Nephron (organoid): ENCODE data around the gene CDH16.
A peak's percentile ranks its signal among the peaks of the same experiment; 100 is the strongest.

ENCODE experiments used
- H3K27ac Mint-ChIP-seq, 3 experiments: 2 replicates each; pipeline ENCODE4 v1.8.0; 2020; ENCODE audit warnings: mixed read lengths in 3 of 3, mild to moderate bottlenecking in 2 of 3, moderate library complexity in 1 of 3
- H3K27me3 Mint-ChIP-seq: 2 replicates; pipeline ENCODE4 v1.8.0; 2021; ENCODE audit warnings: low read depth, mild to moderate bottlenecking, moderate library complexity, mixed read lengths
- H3K36me3 Mint-ChIP-seq: 2 replicates; pipeline ENCODE4 v1.8.0; 2020; ENCODE audit warnings: low read depth, mixed read lengths
- H3K4me1 Mint-ChIP-seq: 2 replicates; pipeline ENCODE4 v1.8.0; 2020; ENCODE audit warnings: mixed read lengths
- H3K4me3 Mint-ChIP-seq, 3 experiments: 2 replicates each; pipeline ENCODE4 v1.8.0; 2020; ENCODE audit warnings: mild to moderate bottlenecking in 3 of 3, mixed read lengths in 3 of 3, moderate library complexity in 2 of 3
- H3K9me3 Mint-ChIP-seq: 2 replicates; pipeline ENCODE4 v1.8.0; 2020; ENCODE audit warnings: mixed read lengths
- CTCF ChIP-seq, 3 experiments: fragments of 200-600 bp; sonication (generic); IDR thresholded peaks; one replicate each; pipeline ENCODE4 v1.5.0; 2021; ENCODE audit warnings: antibody characterized with exemption in 3 of 3; ENCODE audit not compliant: unreplicated experiment in 3 of 3

The CDH16 gene

GRCh38 chr16:66908116-66908515 lies 10.6 kb downstream of the CDH16 start:
- Mint-ChIP-seq H3K9me3 (no peaks in the 10 kb centered on the region), H3K4me3 (no peak overlapping the region), H3K4me1 (peaks cover 20% of the 10 kb centered on the region), H3K27ac (peak overlapping the region in 1 of 3 experiments; percentile 44), H3K27me3 (peaks cover 13% of the 10 kb centered on the region), H3K36me3 (no peaks in the 10 kb centered on the region)
- no peak for TF ChIP-seq CTCF (IDR thresholded peaks at IDR 0.05; ENCODE audit: unreplicated experiment in 3 of 3)

DNA sequence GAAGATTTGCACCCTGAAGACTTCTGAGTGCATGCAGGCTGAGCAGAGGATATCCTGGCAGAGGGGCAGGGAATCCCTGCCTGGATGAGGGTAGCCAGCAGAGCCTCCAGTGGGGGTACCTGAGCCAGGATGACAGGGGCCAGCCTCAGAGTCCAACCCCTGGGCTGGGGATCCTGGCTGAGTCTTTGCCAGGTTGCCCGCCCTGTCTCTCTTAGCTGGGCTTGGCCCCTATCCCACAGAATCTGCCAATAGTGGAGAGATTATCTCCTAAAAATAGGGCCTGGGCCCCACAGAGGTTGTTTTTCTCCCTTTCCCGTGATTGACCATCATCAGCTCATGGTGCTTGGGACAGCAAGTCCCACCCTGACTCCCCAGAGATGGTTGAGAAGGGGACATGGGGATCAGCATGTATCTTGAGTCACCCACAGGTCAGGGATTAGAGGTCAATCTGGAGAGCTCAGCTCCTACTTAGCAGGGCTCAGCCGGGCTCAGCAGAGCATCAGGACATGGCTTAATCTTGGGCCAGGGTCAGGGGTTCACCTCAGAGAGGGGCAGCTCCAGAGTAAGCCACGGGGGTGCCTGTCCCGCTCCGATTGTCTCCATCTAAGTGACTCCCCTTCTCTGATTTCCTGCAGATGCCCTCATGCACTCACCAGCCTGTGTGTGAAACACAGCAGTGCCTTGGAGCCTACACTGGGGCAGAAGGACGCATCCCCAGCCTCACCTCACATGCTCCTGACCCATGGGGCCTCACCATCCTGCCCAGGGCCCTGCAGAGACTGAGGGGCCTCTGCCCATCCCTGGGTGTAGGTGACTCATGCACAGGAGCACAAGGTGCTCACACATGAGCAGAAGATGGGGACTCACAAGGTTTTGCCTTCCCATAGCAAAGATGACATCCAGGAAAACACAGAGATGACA lies 11.5 kb downstream of the CDH16 start:
- Mint-ChIP-seq H3K4me3 (no peak overlapping the region), H3K27me3 (peaks cover 13% of the 10 kb centered on the region), H3K36me3 (no peaks in the 10 kb centered on the region), H3K9me3 (no peaks in the 10 kb centered on the region), H3K27ac (peak overlapping the region in 1 of 3 experiments; percentile 44), H3K4me1 (peaks cover 26% of the 10 kb centered on the region)
- TF ChIP-seq CTCF (IDR thresholded peaks at IDR 0.05; ENCODE audit: unreplicated experiment in 3 of 3), result no peak

DNA sequence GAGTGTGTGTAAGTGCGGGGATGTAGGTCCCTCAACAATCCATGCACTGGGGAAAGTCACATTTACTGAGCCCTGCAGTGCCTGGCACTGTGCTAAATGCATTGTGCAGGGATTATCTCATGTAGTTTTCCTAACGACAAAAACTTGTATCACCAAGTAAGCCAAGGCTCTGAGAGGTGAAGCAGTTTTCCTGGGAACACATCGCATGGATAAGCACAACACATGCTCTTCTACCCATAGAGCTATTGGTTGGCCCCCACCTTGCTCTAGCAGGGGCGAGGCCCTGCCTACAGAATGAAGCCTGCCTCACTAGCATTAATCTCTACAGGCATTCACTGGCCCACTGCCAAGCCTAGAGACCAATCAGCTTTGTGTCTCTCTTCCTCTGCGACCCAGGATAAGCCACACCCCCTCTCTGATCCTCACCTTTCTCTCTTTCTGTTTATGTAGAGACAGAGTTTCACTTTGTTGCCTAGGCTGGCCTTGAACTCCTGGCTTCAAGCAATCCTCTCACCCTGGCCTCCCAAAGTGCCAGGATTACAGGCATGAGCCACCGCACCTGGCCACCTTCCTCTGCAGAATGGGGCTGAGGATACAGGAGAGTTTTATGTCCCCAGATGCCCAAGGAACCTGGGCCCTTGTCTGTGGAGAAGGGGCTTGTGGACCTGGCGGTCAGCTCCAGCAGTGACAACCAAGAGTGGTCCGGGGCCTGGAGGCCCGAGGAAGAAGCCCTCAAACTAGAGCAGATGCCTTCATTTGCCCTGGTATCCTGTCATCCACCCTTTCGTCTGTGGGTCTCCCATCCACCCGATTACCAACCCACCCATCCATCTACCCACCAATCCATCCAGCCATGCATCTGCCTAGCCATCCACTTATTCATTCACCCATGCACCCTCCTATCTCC lies 12.8 kb downstream of the CDH16 start:
- H3K36me3 Mint-ChIP-seq, result no peaks in the 10 kb centered on the region
- H3K9me3 Mint-ChIP-seq, result no peaks in the 10 kb centered on the region
- no peak for TF ChIP-seq CTCF (IDR thresholded peaks at IDR 0.05; ENCODE audit: unreplicated experiment in 3 of 3)
- peaks cover 34% of the 10 kb centered on the region for H3K4me1 Mint-ChIP-seq
- peak overlapping the region; percentile 59 to 91 (median 78) for H3K27ac Mint-ChIP-seq
- peaks cover 8% of the 10 kb centered on the region for H3K27me3 Mint-ChIP-seq
- no peak overlapping the region for H3K4me3 Mint-ChIP-seq

GRCh38 chr16:66904846-66905632 lies 13.6 kb downstream of the CDH16 start:
- peak overlapping the region; percentile 59 to 91 (median 78) for H3K27ac Mint-ChIP-seq
- H3K4me1 Mint-ChIP-seq, result peaks cover 42% of the 10 kb centered on the region
- peak overlapping the region in 1 of 3 experiments; percentile 30 for H3K4me3 Mint-ChIP-seq
- no peak for TF ChIP-seq CTCF (IDR thresholded peaks at IDR 0.05; ENCODE audit: unreplicated experiment in 3 of 3)
- H3K9me3 Mint-ChIP-seq, result no peaks in the 10 kb centered on the region
- H3K27me3 Mint-ChIP-seq, result peaks cover 8% of the 10 kb centered on the region
- H3K36me3 Mint-ChIP-seq, result no peaks in the 10 kb centered on the region

DNA sequence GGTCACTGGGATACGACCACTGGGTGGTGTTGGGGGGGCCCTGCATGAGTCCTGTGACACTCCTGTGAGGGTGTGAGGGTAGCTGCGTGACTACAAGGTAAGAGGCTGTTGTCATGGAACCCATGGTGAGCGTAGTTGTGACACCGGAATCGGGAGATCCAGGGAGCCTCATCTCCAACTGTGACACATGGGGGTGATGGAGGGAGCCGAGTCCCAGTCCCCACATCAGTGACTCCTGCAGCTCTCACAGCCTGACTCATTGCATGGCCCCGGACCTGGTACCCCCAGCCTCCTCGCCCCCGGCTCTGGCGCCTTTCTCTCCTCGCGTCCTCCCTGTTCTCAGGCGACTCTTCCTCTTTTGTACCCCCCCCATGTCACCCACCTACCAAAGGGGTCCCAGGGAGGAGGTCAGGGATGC lies 14.2 kb downstream of the CDH16 start:
- Mint-ChIP-seq H3K36me3 (no peaks in the 10 kb centered on the region), H3K9me3 (no peaks in the 10 kb centered on the region), H3K27me3 (peaks cover 8% of the 10 kb centered on the region), H3K4me1 (peaks cover 48% of the 10 kb centered on the region), H3K4me3 (no peak overlapping the region), H3K27ac (peak overlapping the region in 2 of 3 experiments; percentile 59 to 91)
- no peak for TF ChIP-seq CTCF (IDR thresholded peaks at IDR 0.05; ENCODE audit: unreplicated experiment in 3 of 3)
